GM12892 (cell line): Measurements from ENCODE around the gene LIN7B.

Experiments used
- POLR2AphosphoS5 ChIP-seq: IDR thresholded peaks from 2 replicates; pipeline ENCODE4 v1.6.1; 2011; ENCODE audit warnings: low read depth, low read length, control low read depth
- TAF1 ChIP-seq: IDR thresholded peaks from 2 replicates; pipeline ENCODE4 v1.6.1; 2011; ENCODE audit warnings: low read depth, mild to moderate bottlenecking, control low read depth, low read length, borderline replicate concordance

DNA sequence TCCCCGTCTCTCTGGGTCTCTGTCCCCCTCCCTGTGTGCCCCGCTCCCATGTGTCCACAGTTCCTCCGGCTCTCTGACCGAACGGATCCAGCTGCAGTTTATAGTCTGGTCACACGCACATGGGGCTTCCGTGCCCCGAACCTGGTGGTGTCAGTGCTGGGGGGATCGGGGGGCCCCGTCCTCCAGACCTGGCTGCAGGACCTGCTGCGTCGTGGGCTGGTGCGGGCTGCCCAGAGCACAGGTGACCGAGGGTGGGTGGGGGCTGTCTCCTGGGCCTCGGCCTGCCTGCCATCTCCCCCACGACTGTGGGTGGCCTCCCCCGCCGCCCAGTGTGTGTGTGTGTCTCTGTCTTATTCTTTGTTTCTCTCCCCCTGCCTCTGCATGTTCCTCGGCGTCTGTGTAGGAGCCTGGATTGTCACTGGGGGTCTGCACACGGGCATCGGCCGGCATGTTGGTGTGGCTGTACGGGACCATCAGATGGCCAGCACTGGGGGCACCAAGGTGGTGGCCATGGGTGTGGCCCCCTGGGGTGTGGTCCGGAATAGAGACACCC lies 53.8 kb downstream of the LIN7B start:
- TF ChIP-seq POLR2AphosphoS5 (no peak), TAF1 (no peak)
